HG03095 (cell line): Measurements from ENCODE around the gene GPSM1.
"Not testable (repeated sequence)": the region's sequence is repeated elsewhere in the genome, so short reads cannot be mapped to it uniquely, and the experiment has no call there.

Source experiments
- ATAC-seq: cut with Tn5 transposase; IDR thresholded peaks from one replicate; pipeline ENCODE4 v1.9.1; 2021; ENCODE audit warnings: moderate library complexity; ENCODE audit not compliant: unreplicated experiment

GPSM1 gene

DNA sequence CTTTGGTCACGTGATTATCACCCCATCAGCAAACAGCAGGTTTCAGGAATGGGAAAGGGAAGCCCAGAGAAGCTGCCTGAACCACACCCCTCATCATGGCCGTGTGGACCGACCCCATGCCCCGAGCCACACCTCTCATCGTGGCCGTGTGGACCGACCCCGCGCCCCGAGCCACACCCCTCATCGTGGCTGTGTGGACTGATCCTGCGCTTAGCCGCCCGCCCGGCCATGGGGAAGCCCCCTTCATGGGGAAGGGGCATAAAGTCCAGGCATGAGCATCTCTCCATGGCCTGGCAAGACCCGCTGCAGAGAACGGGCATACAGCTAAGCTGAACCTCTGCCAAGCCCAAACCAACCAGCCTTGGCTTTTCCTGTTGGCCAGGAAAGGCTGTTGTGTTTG, 66.2 kb downstream of the GPSM1 start:
- no peak for ATAC-seq

DNA sequence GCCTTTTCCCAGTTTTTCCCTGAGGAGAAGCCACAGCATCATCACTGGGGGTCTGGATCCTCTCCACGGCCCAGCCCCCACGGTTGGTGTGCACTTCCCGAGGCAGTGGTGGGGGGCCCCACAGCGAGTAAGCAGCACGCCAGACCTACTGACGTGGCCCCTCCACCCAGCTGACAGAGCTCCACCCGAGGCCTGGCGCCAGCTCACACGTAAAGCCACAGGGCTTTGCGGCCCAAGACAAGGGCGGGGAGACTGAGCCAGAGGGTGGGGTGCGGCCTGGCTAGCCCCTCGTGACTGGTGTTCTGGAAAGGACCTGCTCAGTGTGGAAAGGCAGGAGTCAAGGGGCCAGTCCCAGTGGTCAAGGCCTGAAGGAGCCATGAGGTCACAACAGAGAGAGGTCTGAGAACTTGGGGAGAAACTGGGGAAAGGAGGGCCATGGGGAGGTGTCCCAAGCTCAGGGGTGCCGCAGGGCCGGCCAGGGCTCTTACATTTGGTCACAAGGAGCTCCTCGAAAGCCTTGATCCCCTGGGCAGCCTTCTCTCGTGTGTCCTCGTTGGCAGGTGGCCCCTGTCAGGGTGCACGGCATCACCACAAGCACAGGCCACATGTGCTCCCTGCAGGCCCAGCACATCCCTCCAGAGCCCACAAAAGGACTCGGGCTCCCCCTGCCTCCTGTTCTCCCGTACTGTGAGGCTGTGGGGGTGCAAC, 67.1 kb downstream of the GPSM1 start:
- no peak for ATAC-seq

DNA sequence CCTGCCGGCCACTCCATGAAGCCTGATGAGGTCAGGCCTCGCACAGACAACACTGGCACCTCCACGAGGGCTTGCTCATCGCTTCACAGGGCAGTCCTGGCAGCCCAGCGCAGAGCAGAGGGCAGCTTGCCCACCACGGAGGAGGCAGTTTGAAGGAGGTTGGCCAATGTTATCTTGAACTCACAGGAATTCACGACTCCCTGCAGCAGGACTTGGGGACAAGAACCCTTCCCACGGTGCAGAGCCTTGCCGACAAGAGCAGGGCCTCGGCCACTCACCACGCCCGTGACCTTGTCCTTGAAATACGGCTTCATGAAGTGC, 67.6 kb downstream of the GPSM1 start:
- no peak for ATAC-seq

DNA sequence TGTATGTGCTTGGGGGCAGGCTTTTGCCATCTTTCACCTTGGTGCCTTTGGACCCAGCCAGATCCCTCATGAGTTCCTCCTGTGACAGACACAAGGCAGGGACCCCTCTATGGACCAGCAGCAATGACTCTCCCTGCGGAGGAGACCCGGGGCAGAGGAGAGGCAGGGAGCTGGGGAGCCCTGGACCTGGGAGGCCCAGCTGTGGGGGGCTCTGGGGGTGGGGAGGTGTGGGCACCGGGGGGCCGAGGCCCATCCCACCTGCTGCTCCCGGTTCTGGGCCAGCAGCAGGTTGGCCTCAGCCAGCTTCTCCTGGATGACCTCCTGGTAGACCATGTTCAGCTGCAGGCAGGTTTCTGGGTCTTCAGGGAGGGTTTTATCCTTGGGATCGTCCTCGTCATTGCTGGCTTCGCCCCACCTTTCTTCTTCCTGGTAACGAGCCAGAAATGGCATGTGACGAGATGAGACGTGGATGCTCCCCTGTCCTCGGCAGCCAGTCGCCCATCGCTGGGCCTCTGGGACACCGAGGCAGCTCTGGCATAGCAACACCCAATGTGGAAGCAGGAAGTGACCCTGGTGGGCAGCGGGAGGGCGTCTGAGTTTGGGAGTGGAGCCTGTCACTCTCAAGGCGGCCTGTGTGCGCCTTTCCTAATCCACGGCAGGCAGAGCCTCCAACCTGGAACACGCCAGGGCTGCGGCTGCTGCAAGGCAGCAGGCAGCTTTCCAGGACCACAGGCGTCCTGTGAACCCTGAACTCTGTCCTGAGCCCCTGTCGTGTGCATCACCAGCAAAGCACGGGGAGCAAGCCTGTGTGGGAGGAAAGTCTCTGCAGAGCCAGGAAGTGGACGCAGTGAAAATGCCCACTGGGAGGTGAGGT, 68.2 kb downstream of the GPSM1 start:
- no peak for ATAC-seq

DNA sequence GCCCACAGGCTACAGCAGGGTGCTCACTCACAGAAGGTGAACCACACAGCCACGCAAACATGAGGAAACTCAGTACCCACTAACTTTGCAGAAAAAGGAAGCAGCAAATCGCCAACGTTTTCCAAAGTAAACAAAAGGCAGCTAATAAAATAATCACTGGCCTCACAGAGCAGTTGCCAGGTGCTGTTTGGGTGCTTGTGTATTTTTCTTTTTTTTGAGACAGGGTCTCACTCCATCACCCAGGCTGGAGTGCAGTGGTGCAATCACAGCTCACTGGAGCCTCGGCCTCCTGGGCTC, 68.8 kb downstream of the GPSM1 start:
- ATAC-seq = no peak

DNA sequence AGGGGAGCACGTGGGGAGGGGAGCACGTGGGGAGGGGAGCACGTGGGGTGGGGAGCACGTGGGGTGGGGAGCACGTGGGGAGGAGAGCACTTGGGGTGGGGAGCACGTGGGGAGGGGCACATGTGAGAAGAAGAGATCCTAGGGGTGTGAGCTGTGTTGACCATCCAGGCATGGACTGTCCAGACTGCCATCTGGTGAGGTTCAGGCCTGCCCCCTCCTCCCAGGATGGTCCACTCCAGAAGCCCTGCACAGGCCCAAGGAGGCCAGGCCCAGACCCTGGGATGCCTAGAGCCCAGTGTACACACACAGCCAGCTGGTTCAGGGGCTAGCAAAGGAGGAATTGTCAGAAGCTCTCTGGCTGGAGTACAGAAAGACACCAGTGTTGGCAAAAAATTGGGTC, 70.3 kb downstream of the GPSM1 start:
- no peak for ATAC-seq

DNA sequence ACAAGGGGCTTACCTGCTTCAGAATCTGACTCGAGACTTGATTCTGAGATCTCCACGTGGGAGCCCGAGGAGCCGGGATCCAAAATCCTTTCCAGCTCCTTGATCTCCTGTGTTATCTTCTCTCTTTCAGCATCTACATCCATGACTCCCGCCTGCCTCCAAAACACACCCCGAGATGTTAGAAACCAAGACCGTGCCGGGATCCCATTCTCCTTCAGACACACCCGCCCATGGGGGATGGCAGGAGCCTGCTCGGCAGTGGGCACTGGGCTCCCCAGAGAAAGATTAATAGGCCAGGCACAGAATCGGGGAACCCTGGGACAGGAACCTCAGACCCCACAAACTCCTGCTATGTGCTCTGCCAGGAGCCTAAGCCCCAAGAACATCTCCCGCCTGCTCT, 70.9 kb downstream of the GPSM1 start:
- ATAC-seq = no peak

DNA sequence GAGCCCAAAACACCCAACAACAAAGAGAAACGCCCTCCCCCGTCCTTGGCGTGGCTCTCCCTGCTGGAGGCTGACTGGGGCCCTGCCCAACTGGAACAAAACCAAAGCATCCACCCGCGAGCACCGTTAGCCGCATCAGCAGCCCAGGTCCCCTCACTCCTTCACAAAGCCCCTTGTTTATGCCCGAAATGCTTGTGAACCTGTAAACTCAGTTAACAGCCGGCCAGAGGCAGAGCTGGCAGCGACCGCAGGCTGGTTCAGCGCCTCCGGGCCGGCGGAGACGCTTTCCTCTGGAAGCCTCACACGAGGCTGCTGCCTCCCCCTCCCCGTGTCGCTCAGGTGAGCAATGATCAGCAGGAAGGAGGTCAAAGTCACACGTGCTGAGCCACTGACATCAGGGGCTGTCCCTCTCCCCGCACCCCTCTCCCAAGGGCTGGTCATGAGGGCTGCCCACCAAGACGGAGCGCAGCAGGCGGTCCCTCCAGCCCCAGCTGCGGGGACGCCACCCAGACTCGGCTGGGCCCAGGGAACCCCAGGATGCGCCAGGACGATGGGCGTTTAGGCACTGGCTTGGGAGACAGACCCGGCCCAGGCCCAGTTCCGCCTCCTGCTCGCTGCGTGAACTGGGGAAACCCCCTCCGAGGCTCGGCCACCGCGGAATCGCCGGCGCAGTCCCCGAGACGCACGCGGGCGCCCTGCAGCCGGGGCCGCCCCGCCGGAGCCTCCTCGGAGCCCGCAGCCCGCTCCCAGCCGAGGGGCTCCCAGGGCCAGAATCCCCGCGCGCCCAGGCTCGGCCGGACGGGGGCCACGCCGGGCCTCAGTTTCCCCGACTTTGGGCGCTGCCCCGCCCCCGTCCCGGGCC, 72.1 kb downstream of the GPSM1 start:
- no peak for ATAC-seq

DNA sequence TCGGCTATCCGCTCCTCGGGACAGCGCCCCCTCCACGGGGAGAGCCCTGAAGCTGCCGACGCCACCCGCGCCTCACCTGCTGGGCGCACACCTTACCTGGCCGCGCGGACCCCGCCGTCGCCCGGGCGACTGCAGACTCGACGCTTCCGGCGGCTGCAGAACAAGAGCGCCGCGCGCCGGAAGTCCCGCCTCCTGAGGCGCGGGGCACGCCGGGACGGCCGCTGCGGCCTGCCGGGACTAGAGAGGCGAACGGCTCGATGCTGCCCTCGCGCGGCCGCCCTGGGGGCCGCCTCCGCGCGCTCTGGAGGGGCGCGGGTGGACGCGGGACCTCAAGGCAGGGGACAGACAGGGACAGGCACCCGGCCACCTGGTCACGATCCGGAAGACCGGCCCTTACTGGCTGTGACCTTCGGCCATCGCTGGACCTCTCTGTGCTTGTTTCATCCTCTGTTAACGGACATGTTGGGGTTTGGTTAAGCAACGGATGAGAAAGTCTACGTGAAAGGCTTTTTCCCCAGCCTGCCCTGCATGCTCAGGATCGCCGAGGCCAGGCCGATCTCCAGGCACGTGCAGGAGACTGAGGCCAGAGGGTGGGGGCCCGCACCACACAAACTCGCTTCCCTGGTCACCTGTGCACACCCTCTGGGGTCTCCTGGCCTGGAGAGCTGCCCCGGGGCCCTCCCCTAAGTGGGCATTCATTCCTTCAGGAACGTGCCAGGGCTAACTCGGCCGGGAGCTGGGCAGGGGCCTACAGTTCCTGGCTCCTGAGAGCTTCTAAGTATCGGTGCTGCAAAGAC, 72.9 kb downstream of the GPSM1 start, which contains the start of gene SNAPC4:
Gene SNAPC4, minus strand, starts transcription at position 133 of the 797 bp plus-strand sequence. CDS start 1,742 bp downstream, outside the sequence.
- no peak for ATAC-seq

DNA sequence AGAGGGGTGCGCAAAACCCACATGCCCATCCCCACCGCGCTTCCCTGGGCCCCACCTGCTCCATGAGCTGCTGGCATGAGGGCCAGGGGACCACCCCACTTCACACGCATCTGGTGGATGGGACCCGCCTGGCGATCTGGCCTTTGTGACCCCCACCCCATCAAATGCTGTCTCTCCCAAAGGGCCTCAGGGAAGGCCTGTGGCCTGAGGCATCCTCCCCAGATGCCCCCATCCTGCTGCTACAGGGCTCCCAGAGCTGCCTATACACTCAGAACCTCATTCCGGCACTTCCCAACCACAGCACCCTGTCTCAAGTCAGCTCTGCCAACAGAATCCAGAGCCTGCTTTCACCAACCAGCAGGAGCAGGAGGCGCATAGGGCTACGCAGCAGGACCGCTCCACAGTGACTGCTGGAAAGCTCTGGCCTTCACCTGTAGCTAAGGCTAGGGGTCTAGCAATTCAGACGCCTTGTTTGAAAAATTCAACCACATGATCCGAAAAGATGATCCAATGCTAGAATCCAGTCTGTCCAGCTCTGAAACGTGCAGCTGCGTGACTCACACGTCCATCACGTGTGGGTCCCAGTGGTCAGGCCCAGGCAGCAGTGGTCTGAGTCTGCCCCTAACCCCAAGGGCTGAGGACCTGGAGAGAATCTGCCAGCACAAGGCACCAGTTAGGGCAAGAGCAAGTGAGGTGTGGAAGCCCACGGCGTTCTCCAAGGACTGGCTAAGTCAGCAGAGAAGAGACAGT, 74.0 kb downstream of the GPSM1 start:
- ATAC-seq = no peak

DNA sequence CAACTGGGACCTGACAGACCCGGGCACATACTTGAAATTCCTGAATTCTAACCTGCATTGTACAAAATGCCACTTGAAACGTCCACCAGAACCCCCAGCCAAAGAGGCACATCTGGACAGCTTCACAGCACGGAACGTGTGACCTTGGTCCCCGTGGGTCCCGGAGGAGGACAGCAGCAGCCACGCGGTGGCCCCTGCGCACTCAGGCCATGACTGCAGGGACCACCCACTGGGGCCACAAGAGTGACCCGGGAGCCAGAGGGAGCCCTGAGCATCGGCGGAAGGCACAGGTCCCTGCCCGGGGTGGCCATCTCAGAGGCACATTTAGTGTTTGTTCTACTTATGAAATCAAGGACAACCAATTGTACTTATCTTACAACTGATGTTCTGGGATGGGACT, 74.7 kb downstream of the GPSM1 start:
- no peak for ATAC-seq

DNA sequence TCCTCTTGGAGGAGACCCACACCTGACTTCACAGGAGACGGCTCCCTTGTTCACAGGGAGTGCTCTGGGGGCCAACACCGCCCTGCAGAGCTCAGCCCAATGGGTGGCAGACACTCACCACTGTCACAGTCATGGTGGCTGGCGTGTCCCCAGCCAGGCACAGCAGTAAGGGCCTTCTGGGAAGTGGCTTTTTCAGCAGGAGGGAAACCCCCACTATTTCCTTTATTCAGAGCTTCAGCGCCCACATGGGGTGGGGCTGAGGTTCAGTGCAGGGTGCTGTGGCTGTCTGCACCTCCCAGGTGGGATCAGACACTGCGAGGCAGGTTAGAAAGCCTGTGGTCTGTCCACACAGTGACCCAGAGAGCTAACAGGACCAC, 76.2 kb downstream of the GPSM1 start:
- ATAC-seq = peak; percentile 45

DNA sequence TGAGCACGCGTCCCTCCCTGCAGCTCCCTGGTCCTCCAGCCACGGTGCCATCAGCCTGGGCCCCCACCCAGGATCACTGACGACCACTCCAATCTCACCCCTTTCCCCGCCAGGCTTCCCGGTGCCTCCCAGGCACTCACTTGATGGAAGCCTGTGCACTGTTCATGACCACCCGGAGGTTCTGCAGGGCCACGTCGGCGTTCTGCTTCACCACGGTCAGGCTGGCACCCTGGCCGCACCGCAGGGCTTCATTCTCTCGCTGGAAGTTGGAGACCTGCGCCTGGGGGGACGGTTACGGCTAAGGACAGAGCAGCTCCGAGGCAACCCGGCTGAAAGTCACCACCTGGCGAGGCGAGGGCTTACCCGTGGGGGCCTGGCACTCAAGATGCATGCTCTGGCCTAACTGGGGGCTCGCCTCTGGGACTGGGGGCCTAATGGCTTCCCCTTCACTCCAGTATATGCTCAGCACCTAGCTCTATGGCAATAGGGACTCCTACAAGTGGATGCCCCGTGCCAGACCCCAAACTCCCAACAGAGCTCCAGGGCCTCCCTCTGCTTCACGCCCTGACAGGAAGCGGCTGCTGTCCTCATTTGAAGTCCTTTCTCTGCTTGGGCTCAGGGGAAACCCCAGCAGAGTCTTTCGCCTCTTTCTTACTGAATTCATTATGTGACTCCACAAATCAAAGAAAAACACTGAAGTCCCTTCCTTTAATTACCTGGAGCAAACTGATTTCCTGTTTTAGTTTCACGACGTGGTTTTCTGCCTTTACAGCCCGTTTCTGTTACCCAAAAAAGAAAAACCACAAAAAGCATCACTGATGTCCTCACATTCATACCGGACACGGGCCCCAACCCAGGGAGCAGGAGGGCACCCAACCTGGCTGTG, 76.8 kb downstream of the GPSM1 start:
- ATAC-seq = no peak

DNA sequence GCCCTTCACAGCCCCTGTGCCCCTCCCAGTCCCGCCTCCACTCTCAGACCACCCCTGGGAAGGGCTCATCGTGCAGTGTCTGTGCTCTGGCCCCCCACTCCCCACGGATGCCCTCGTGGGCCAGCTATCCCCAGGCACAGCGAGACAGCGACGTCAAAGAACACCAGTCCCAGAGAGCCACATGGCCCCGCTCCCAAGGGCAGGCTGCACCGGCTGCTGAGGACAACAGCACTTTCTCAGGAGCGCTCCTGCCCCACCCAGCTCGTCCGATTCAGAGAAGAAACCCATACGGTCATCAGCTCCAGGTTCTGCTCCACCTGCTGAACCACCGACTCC, 77.4 kb downstream of the GPSM1 start:
- ATAC-seq = no peak

DNA sequence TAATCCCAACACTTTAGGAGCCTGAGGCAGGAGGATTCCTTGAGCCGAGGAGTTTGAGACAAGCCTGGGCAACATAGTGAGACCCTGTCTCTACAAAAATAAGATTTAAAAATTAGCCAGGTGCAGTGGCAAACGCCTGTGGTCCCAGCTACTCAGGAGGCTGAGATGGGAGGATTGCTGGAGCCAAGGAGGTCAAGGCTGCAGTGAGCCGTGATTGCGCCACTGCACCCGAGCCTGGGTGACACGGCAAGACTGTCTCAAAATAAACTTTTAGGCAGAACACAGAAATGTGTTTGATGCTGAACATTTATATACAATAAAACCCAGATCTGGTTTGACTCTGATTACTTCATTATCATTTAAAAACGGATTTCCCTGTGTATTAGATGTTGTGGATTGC, 78.1 kb downstream of the GPSM1 start:
- ATAC-seq = no peak

DNA sequence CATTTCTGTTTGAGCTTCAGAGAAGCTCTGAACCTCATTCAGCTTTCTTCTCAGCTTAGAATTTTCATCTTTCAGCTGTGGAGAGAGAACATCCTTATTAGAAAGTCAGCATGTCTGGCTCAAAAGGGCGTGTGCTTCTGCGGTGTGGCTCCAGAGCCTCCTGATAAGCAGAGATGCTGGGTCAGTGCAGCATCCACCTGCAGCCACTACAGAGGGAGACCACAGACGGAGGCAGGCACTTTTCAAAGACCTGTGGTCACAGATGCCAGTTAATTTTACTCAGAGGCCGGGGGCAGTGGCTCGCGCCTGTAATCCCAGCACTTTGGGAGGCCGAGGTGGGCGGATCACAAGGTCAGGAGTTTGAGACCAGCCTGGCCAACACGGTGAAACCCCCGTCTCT, 78.6 kb downstream of the GPSM1 start:
- ATAC-seq = not testable (repeated sequence)

DNA sequence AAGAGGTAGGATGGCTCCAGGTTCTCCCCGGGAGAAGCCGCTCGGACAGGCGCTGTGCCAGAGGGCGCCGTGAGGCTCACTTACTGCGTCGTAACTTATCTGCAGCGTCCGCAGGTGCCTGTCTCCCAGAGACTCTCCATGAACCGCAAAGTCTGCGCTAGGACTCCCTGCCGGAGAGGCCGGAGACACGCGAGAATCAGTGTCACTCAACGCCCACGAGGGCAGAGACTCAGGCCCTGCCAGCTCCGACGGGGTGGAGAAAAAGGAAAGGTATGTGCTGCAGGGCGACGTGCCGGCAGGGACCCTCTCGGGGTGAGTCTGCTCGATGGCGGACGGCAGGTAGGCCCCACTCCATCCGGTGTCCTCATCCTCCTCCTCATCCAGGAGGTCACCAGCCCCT, 79.7 kb downstream of the GPSM1 start:
- ATAC-seq = not testable (repeated sequence)

DNA sequence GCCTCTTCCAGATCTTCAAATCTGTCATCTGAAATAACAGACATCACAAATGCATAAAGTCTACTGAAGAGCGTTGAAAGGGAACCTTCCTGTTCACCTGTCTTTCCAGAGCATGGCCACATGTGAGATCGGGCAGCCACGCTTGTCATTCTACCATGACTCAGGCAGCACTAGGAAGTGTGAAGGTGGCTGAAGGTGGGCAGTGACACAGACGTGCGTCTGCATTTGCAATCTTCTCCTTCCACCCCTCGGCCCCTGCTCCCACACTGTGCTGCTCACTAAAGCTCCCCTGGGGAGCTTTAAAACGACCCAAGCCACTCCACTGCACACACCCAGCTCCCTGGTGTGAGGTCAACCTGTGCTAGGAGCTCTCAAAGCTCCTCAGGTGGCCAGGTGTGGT, 80.6 kb downstream of the GPSM1 start:
- no peak for ATAC-seq
